NCI-H146 treated with DMSO at 0.1 percent for 48 hours (cell line): ENCODE results near the gene NDUFA3.

ENCODE experiments used
- DNase-seq: peaks from one replicate; lab custom pipeline; 2025; ENCODE audit not compliant: unreplicated experiment; lab: John Stamatoyannopoulos, UW

NDUFA3 gene

GRCh38 chr19:54137699-54138488 is 35.2 kb downstream of the NDUFA3 start, which contains the start of gene CNOT3:
CNOT3 (plus strand) TSS chr19:54137762; CDS start chr19:54142979, 5,217 bp downstream.
- DNase-seq: no peak

- no peak for DNase-seq
Measured at GRCh38 chr19:54138489-54139256, 36.0 kb downstream of the NDUFA3 start.

- no peak for DNase-seq
Measured at GRCh38 chr19:54141356-54141755, 38.7 kb downstream of the NDUFA3 start.

GRCh38 chr19:54142166-54142780 is 39.6 kb downstream of the NDUFA3 start:
- no peak for DNase-seq

- no peak for DNase-seq
Measured at GRCh38 chr19:54145541-54146158, 43.0 kb downstream of the NDUFA3 start.

GRCh38 chr19:54147676-54148075 is 45.0 kb downstream of the NDUFA3 start:
- DNase-seq: no peak

GRCh38 chr19:54148158-54148557 is 45.5 kb downstream of the NDUFA3 start:
- no peak for DNase-seq

- DNase-seq: no peak
Measured at GRCh38 chr19:54149021-54149812, 46.6 kb downstream of the NDUFA3 start.

- DNase-seq: no peak
Measured at GRCh38 chr19:54151362-54152035, 48.8 kb downstream of the NDUFA3 start.

- DNase-seq: no peak
Measured at GRCh38 chr19:54152267-54152666, 49.6 kb downstream of the NDUFA3 start.

- DNase-seq: no peak
Measured at GRCh38 chr19:54152878-54153524, 50.3 kb downstream of the NDUFA3 start.

- no peak for DNase-seq
Measured at GRCh38 chr19:54153731-54154326, 51.2 kb downstream of the NDUFA3 start.

- no peak for DNase-seq
Measured at GRCh38 chr19:54154603-54155345, 52.1 kb downstream of the NDUFA3 start.

- no peak for DNase-seq
Measured at GRCh38 chr19:54155694-54156093, 53.0 kb downstream of the NDUFA3 start.

- no peak for DNase-seq
Measured at GRCh38 chr19:54156490-54156889, 53.8 kb downstream of the NDUFA3 start.

- no peak for DNase-seq
Measured at GRCh38 chr19:54156953-54157352, 54.3 kb downstream of the NDUFA3 start.
